PC-3 (cell line): ENCODE measurements around the gene UFC1.
A peak's percentile ranks its signal among the peaks of the same experiment; 100 is the strongest.

Experiments used
- CTCF ChIP-seq: fragments of 300-600 bp; sonication (generic); conservative IDR thresholded peaks from 2 replicates; pipeline ENCODE4 v1.5.1; 2017; ENCODE audit warnings: antibody characterized with exemption, low read depth, mild to moderate bottlenecking, low read length
- EZH2 ChIP-seq: fragments of 300-600 bp; sonication (generic); IDR thresholded peaks from one replicate; pipeline ENCODE4 v1.6.1; 2017; ENCODE audit warnings: antibody characterized with exemption, mild to moderate bottlenecking, low read length; ENCODE audit not compliant: unreplicated experiment
- EZH2phosphoT487 ChIP-seq: fragments of 300-600 bp; sonication (generic); IDR thresholded peaks from 2 replicates; pipeline ENCODE4 v1.6.1; 2018; ENCODE audit warnings: mild to moderate bottlenecking, antibody characterized with exemption, low read length, borderline replicate concordance

- TF ChIP-seq EZH2 (no peak), CTCF (peak; percentile 96), EZH2phosphoT487 (no peak)
Measured at GRCh38 chr1:161192476-161193465, 39.0 kb downstream of the UFC1 start.
